Hepatocyte (in vitro differentiated cells): ENCODE measurements around the gene TRIM17. TPM values are rescaled to one million over a fixed set of nuclear protein-coding genes. Genes with fewer than 3 reads are reported as not detected.

ENCODE experiments used
- DNase-seq: peaks from one replicate; pipeline ENCODE4 v3.0.0-alpha.2; 2016; ENCODE audit warnings: low spot score
- H2AFZ ChIP-seq: fragments of 200-600 bp; sonication (generic); 2 replicates; pipeline ENCODE4 v1.6.0; 2016; ENCODE audit warnings: antibody characterized with exemption, mild to moderate bottlenecking
- H3K27ac ChIP-seq: fragments of 200-600 bp; sonication (generic); 2 replicates; pipeline ENCODE4 v1.5.1; 2016; ENCODE audit warnings: mild to moderate bottlenecking
- H3K27me3 ChIP-seq: fragments of 200-600 bp; sonication (generic); 2 replicates; pipeline ENCODE4 v1.6.1; 2016
- H3K36me3 ChIP-seq: fragments of 200-600 bp; sonication (generic); replicated peaks from 2 replicates; pipeline ENCODE4 v1.5.1; 2016; ENCODE audit warnings: low read depth; ENCODE audit not compliant: insufficient read depth
- H3K4me1 ChIP-seq: fragments of 200-600 bp; sonication (generic); 2 replicates; pipeline ENCODE4 v1.5.1; 2016; ENCODE audit warnings: mild to moderate bottlenecking, moderate library complexity; ENCODE audit not compliant: insufficient read depth
- H3K4me2 ChIP-seq: fragments of 200-600 bp; sonication (generic); 2 replicates; pipeline ENCODE4 v1.6.0; 2016
- H3K4me3 ChIP-seq: fragments of 200-600 bp; sonication (generic); 2 replicates; pipeline ENCODE4 v1.5.1; 2016; ENCODE audit warnings: mild to moderate bottlenecking
- H3K79me2 ChIP-seq: fragments of 200-600 bp; sonication (generic); 2 replicates; pipeline ENCODE4 v1.6.0; 2017; ENCODE audit warnings: mild to moderate bottlenecking
- H3K9me2 ChIP-seq: fragments of 200-600 bp; sonication (generic); replicated peaks from 2 replicates; pipeline ENCODE4 v1.6.0; 2017; ENCODE audit warnings: mild to moderate bottlenecking; ENCODE audit not compliant: insufficient read depth
- H3K9me3 ChIP-seq: fragments of 200-600 bp; sonication (generic); 2 replicates; pipeline ENCODE4 v1.5.1; 2016; ENCODE audit warnings: low read depth, mild to moderate bottlenecking
- H4K20me1 ChIP-seq: fragments of 200-600 bp; sonication (generic); 2 replicates; pipeline ENCODE4 v1.6.0; 2016; ENCODE audit warnings: mild to moderate bottlenecking; ENCODE audit not compliant: insufficient read depth, poor library complexity, severe bottlenecking
- EZH2 ChIP-seq: fragments of 200-600 bp; sonication (generic); IDR thresholded peaks from 2 replicates; pipeline ENCODE4 v1.6.1; 2016; ENCODE audit warnings: antibody characterized with exemption, mild to moderate bottlenecking, borderline replicate concordance
- EZH2phosphoT487 ChIP-seq: fragments of 200-600 bp; sonication (generic); IDR thresholded peaks from one replicate; pipeline ENCODE4 v1.6.1; 2018; ENCODE audit warnings: antibody characterized with exemption, mild to moderate bottlenecking, low read depth, moderate library complexity; ENCODE audit not compliant: unreplicated experiment, severe bottlenecking
- WGBS: methylation state at CpG from one replicate; pipeline ENCODE4 v1.1.6; 2016; ENCODE audit warnings: low lambda C conversion rate; ENCODE audit errors: missing lambda C conversion rate; 5-methylcytosine and 5-hydroxymethylcytosine counted together
- polyA plus RNA-seq: library from polyadenylated mRNA; unstranded; fragments of >200 nt; fragmentation: Nextera tagmentation; extraction: Ambion mirVana; gene quantifications from 2 replicates; pipeline ENCODE4 v1.2.1, GENCODE V29; 2016
- total RNA-seq: library from RNA; depleted of rRNA; stranded (reverse); fragments of >200 nt; gene quantifications from 2 replicates; pipeline ENCODE4 v1.2.3, GENCODE V29; 2014
- TF ChIP-seq, protein P1 (sequence below): fragments of 200-600 bp; sonication (generic); IDR thresholded peaks from 2 replicates; pipeline ENCODE4 v1.5.1; 2016; ENCODE audit warnings: antibody characterized with exemption, mild to moderate bottlenecking; ENCODE audit not compliant: poor library complexity

TRIM17 gene
- total and polyA plus RNA-seq, 2 experiments from 2014 or later: 2.4 to 7.3 TPM

DNA sequence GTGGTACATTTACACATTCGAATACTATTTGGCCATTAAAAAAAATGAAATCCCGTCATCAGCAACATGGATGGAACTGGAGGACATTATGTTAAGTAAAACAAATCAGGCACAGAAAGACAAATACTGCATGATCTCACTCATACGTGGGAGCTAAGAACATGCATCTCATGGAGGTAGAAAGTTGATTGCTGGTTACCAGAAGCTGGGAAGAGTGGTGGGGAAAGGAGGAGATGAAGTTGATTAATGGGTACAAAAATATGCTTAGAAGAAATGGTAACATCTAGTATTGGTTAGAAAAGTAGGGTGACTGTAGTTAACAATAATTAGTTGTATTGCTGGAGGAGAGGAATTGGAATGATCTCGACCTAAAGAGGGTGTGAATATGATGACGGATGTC, 45.9 kb upstream of the TRIM17 start:
- 90% methylated on average over 5 of the region's 5 CpGs for WGBS
- no peaks in the 10 kb centered on the region for H3K9me2 ChIP-seq
- peaks cover 8% of the 10 kb centered on the region for H3K4me1 ChIP-seq
- TF ChIP-seq, protein P1, sequence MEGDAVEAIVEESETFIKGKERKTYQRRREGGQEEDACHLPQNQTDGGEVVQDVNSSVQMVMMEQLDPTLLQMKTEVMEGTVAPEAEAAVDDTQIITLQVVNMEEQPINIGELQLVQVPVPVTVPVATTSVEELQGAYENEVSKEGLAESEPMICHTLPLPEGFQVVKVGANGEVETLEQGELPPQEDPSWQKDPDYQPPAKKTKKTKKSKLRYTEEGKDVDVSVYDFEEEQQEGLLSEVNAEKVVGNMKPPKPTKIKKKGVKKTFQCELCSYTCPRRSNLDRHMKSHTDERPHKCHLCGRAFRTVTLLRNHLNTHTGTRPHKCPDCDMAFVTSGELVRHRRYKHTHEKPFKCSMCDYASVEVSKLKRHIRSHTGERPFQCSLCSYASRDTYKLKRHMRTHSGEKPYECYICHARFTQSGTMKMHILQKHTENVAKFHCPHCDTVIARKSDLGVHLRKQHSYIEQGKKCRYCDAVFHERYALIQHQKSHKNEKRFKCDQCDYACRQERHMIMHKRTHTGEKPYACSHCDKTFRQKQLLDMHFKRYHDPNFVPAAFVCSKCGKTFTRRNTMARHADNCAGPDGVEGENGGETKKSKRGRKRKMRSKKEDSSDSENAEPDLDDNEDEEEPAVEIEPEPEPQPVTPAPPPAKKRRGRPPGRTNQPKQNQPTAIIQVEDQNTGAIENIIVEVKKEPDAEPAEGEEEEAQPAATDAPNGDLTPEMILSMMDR: no peak
- no peak for TF ChIP-seq EZH2
- no peak for TF ChIP-seq EZH2phosphoT487
- H2AFZ ChIP-seq: no peak overlapping the region
- peaks cover 52% of the 10 kb centered on the region for H3K27me3 ChIP-seq
- H3K79me2 ChIP-seq: peaks cover 6% of the 10 kb centered on the region
- no peaks in the 10 kb centered on the region for H3K9me3 ChIP-seq
- no peak overlapping the region for H3K27ac ChIP-seq
- no peak for DNase-seq
- no peaks in the 10 kb centered on the region for H3K36me3 ChIP-seq
- H3K4me3 ChIP-seq: no peak overlapping the region
- no peaks in the 10 kb centered on the region for H4K20me1 ChIP-seq
- no peak overlapping the region for H3K4me2 ChIP-seq

DNA sequence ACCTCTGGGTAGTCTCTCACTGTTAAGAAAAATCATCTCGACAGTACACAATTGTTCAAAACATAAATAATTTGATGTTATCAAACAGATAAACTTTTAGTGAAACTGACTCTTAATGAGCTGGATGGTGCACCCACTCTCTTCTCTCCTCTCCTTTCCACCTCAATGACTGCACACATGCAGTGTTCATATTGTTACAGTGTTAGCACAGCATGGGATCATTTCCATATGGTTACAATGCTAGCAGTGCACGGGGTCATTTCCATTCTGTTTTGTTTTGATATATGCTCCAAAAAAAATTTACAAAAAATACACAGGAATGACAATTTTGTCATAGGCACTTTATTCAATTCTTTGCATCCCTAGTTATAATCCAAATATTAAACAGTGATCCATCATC, 44.2 kb upstream of the TRIM17 start:
- Histone ChIP-seq H3K27ac (no peak overlapping the region), H3K79me2 (peaks cover 16% of the 10 kb centered on the region), H3K4me2 (no peak overlapping the region), H3K9me3 (no peaks in the 10 kb centered on the region), H3K4me1 (peaks cover 16% of the 10 kb centered on the region), H3K36me3 (no peaks in the 10 kb centered on the region), H3K4me3 (no peak overlapping the region), H2AFZ (no peak overlapping the region), H4K20me1 (peaks cover under 1% of the 10 kb centered on the region), H3K9me2 (no peaks in the 10 kb centered on the region), H3K27me3 (peaks cover 36% of the 10 kb centered on the region)
- 85% methylated on average over 2 of the region's 2 CpGs for WGBS
- DNase-seq: no peak
- TF ChIP-seq, protein P1: no peak
- TF ChIP-seq EZH2phosphoT487: no peak
- no peak for TF ChIP-seq EZH2

DNA sequence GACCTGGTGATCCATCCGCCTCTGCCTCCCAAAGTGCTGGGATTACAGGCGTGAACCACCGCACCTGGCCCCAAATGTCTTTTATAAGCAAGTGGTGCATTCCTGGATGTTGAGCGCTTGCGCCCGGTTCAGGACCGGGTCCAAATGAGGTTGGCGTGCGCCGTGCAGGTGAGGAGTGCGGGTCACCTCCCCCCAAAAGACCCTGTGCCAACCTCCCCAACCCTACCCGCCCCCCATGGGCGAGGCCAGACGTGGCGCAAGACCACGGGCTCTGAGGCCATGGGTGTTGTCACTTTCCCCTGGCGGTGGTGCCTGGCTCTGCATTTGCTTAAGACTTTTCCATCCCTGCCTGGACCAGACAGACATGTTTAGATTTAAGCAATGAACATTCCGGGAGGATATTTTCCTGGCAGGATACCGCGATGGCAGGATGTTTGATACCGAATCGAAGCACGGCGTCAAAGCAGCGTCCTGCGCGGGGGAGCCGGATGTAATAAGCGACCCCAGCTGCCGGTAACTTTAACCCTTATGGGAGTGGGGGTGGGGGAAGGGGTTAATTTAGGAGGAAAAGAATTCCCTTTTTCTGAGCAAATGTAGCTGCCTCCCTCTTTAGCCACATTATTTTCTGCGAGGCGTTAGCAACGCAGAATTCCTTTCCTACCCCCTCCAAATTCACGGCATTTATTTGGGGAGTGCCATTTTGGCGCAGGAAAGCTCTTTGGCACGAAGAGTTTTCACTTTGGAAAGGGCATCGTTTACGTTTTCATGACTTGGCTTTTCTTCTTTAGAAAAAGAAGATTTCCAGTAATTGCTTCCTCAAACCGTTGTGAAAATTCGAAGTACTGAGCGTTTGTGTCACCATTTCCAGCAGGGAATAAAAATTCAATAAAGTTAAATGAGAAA, 42.7 kb upstream of the TRIM17 start:
- Histone ChIP-seq H3K9me3 (no peaks in the 10 kb centered on the region), H3K27ac (peak overlapping the region; percentile 92), H4K20me1 (peaks cover 5% of the 10 kb centered on the region), H3K27me3 (peaks cover 28% of the 10 kb centered on the region), H3K9me2 (no peaks in the 10 kb centered on the region), H3K79me2 (peaks cover 31% of the 10 kb centered on the region), H3K4me2 (peak overlapping the region; percentile 96), H3K4me1 (peaks cover 28% of the 10 kb centered on the region), H3K36me3 (no peaks in the 10 kb centered on the region), H2AFZ (peak overlapping the region; percentile 79), H3K4me3 (peak overlapping the region; percentile 74)
- TF ChIP-seq, protein P1: peak; percentile 78
- TF ChIP-seq EZH2phosphoT487 (no peak), EZH2 (no peak)
- DNase-seq: peak; percentile 88
- WGBS: 10% methylated on average over 40 of the region's 41 CpGs
